HG03457 (cell line): ENCODE measurements around the gene DLL1.

ENCODE experiments used
- ATAC-seq: cut with Tn5 transposase; IDR thresholded peaks from one replicate; pipeline ENCODE4 v1.9.1; 2021; ENCODE audit warnings: moderate number of reproducible peaks; ENCODE audit not compliant: unreplicated experiment

DLL1 gene

DNA sequence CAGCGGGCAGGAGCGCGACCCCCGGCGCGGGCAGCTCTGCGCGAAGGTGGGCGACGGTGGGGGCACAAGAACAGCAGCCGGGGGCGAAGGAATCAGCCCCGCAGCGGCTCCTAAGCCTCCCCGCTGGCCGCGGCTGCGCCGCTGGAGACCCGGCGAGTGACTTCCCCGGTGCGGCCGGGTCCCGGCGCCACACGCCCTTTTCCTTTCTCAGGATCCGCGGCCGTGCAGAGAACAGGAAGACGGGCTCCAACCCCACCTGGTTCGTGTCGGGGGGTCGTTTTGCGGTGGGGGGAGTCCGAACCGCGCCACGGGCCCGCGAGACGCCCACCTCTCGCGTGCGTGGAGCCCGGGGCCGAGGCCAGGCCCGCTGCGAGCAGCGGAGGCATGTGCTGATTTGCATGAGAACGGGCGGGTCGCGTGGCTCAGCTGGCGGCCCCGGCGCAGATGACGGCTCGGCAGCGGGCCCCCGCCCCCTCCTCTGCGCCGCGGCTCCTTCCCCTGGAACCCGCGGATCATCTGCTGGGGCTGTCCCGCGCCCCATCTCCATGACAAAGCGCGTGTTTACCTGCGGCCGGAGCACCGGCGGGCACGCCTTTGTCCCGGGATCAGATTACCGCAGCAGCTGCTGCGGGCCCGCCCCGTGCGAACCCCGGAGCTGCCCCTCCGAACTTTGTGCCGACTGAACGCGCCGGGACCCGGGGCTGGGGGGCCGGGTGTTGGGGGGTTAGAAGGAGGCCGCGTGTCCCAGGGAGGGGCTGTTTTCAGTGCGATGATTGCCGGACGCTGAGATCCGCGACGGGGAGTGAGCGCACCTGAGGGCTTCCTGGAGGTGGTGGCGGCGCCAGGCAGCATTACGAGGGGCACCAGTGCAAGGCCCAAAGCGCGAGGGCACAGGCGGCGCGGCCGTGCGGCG is 4.9 kb upstream of the DLL1 start:
- no peak for ATAC-seq

DNA sequence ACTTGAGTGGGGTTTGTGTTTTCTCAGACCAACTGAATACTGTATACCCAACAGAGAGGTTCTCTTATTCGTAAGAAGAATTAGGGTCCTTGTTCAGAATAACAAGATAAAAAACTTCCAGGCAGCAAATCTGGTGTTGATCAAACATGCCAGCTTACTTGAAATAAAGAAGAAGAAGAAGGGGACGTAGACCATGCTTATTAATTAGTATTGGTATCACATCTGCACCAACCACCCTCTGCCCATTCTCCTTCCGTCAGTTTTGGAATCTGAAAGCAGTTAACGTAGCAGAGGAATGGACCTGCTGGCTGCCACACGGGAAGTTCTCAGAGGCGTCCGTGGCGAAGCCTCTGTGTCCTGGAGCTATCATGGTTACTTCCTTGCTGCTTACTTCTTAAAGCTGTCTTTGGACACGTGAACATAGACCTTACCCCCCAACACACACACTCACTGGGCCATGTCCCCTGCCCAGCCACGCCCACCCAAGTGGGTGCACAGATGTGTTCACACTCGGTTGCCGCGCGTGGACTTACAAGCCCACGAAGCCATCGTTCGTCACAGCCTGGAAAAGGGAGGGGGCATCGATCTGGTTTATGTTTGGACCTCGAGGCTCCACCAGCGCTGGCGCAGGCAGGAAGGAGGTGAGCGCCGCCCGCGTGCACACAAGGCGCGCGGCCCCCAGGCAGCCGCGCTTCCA is 4.1 kb upstream of the DLL1 start:
- ATAC-seq: no peak

DNA sequence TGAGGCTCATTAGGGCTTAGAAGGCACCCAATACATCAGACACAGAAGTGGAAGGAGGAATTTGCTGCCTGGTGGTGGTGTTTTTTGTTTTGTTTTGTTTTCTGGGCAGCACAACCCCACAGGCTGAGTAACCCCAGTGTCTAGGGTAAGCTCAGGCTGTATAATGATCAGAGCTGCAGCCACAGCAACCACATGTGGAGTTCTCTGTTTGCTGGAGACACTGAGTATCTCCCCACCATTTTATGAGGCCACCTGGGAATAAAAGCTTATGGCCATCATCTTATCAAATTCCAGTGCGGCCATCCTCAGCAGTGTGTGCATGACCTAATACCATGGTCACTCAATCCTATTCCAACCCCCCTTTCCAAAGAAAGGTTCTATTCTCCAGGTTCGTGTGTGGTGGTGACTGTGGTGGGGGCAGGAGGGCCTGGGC is 3.4 kb upstream of the DLL1 start:
- ATAC-seq: no peak

DNA sequence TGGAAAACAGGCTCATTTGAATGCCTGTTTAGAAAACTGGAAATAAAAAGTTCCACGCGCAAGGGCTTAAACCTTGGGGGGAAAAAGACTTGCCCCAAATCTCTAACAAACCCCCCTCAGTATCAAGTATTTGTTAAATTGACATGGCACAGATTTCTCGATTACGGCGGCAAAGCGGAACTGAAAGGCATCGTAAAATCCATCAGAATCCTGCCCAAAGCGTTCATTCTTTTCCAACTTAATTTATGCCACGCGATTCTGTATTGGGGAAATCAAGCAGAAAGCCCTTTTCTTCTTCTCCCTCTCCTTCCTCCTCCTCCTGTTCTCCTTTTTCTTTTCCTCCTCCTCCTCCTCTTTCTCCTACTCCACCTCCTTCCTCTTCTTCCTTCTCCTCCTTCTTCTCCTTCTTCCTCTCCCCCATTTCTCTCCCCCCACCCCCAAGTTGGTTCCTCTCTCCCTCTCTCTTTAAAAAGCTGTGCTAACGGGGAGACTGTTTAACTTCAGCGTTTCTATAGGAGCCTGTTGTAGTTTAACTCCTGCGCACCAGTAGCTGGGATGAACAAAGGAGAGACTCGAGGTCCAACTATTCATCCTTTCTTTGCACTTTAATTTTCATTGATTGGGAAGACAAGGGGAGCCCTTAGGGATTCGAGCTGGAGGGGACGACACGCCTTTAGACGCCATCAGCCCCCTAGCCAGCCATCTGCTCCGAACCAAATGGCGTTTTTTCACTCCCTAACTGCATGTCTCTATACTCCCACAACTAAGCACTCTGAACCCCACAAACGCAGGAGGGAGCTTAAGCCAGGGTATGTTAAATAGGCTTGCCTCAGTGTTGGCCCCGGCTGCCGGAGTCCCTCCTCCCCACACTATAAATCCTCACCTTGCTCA is 2.7 kb upstream of the DLL1 start:
- no peak for ATAC-seq

DNA sequence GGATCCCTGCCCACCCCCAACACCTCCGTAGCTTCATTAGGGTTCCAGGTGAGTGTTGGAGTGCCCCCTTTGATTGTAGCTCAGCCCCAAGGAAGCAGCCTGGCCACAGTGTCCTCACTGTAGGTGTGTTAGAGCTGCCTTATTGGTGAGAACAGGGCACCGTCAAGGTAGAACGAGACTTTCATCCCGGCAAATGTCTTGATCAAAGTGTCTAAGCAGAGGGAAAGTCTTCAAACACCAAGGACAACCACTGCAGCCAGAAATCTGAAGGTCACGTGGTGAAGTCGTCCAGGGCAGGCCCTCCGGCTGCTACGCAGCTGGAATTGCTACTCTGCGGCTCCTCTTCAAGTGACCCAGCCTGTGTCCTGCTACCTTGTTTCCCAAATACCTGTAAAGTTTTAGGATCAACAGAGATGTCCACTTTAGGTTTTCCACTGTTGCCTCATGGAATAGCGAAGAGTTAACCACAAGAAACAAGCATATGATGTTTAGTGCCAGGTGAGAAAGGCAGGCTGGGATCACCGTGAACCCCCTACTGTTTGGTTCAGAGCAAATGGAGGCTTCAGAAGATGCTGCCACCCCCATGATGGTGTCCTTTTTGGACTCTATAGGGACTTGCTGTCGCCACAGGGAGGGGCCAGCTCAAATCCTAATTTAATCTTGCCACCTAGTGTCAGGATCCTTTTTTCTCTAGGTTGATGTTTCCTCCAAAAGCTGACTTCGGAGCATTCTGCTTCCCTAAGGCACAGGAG is 1.7 kb upstream of the DLL1 start:
- no peak for ATAC-seq

DNA sequence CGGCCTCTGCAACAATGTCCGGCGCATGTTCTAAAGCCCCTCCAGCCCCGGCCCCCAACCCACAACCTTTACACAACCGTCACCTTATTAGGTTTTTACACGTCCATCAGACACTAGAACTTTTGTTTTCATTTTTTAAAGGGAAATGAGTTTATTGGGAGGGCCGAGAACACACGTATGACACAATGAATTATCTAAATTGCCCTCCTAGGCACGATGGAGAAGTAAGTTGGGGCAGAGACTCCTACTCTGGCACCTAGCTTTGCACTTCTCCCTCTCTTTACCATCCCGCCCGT is 1.2 kb upstream of the DLL1 start:
- no peak for ATAC-seq

DNA sequence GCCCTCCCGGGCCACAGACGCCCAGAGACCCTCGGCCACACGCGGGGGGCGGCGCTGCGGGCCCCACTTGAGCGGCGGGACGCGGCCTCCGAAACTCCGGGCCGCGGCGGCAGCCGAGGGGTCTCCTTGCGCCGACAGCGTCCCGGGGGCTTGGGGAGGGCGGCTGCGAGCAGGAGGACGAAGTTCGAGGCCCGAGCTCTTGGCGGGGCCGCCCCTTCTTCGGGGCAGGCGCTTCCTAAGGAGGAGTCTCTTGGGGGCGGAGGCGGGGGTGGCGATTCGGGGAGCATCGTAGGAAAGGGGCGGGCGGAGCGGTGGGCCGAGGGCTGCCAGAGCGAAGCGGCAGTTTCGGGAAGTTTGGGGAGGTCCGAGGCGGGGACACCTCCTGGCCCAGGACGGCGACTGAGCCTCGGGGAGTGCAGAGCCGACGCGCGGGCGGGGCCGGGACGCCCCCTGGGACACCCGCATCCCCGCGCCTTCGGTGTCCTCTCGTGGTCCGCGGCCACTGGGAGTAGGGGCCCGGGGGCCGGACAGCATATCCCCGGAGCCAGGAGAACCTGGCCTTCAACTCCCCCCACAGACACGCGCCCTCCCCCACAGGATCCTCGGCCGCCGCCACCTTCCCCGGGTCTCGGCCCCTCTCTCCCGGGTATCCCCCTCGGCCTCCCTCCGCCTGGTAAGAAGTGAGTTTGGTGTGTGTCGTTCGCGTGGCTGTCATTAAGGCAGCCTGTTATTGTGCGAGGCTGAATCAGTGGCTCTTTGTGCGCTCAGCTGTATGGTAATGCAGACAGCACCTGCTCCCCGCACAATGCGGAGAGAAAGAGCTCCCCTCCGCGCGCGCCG is 613 bp upstream of the DLL1 start:
- ATAC-seq: no peak

DNA sequence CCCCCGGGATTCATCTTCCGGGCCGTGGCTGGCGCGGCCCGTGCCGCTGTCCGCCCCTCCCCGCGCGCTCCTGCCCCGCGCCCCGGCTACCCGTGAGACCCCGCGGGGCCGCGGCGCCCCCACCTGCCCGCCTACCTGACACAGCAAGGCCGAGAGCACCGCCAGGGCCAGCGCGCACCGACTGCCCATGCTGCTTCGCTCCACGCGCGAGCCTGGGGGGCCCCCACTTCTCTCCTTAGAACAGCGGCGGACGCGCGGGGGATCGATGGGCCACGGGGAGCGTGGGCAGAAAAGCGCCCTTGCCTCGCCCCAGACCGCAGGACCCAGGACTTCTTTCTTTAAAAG is 955 bp downstream of the DLL1 start:
- ATAC-seq: no peak

DNA sequence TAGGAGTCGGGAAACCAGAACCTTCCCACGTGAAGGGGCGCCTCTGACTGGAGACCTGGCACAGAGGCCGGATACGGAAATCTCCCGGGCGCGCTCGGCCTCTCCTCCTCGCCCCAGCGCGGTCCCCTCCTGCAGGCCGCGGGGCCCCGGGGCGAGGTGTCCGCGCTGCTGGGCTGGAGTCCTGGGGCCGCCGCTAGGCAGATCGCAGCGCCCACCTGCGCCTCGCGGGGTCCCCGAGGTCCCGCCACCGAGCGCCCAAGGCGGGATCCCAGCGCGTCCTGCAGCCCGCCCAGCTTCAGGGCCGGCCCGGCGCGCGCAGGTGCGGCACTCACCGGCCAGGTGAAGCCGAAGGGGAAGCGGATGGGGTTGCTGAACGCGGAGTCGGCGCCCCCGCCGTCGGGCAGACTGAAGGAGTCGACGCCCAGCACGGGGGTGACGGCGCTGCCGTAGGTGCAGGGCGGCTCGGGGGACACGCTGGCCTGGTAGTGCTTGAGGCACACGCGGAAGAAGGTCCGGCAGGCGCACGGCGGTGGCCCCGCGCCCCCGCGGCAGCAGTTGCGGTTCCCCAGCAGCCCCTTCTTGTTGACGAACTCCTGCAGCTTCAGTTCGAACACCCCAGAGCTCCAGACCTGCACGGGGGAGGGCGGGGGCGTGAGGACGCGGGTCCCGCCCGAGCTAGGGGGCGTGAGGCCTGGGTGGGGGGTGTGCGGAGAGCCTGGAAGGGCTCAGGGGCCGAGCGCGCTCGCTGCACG is 1.5 kb downstream of the DLL1 start:
- no peak for ATAC-seq

DNA sequence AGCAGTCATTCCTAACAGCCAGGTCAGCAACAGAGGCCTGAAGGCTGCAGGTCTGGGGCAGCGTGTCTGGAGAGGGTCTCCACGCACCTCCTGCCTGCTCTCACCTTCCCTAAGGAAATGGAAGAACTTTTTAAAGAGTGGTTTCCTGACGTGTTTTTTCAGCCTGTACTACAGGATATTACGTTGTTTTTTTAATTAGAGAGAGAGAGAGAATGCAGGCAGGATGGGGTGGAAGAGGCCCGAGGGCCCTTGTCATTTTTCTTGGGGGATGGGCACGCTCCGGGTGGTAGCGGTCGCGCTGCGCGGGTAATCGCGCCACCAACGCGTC is 2.1 kb downstream of the DLL1 start:
- no peak for ATAC-seq

DNA sequence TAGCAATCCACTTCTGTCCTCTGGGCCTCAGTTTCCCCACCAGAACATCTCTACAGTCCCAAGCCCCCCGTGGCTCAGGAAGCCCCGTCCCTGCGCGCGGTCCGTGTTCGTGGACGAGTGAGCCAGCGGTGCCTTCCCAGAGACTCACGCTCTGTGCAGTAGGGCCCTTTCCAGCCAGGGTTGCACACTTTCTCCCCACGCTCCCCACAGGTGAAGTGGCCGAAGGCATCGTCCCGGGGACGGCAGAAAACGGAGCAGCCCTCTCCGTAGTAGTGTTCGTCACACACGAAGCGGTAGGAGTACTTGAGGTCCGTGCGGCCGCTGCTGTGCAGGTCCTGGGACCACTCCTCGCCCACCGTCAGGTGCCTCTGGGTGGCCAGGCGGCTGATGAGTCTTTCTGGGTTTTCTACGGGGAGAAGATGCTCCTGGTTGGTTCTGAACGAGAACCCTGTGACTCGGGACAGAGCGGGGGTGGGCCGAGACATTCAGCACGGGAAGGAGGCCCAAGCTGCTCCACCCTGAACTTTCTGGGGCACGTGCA is 2.7 kb downstream of the DLL1 start:
- ATAC-seq: no peak

DNA sequence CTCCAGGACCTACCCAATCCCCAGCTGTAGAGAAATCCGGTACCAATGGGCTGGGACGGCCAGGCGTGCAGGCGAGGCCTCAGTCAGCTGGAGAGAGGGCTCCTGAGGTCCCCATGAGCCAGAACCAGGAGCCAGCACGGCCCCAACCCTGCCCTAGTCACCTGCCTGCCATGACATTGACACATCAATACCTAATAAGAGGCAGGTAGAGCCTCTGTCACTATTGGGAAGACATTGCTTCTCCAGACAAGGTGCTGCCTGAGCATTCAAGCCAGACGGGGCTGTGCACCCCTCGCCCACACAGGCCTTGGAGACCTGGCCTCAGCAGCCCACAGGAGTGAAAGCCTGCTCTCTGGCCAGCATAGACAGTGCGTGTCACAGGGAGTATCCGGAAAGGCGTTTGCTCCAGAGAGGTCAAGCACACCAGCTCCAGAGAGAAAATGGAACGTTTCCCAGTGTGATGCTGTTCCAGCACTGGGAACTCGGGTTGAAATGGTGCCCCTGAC is 3.5 kb downstream of the DLL1 start:
- ATAC-seq: no peak

DNA sequence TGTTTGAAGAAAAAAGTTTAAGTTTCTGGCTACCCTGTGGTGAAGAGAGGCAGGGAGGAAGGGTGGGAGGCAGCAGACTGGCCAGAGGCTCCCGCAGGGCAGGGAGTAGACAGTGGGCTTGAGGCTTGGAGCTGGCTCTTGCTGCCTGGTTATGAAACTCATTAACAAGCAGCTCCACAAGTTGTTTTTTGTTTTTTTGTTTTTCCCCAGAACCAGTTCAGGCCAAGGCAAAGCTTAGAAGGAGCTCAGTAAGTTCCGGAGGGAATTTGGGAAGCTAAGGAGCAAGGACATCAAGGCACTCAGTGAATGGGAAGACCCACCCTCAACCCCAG is 4.0 kb downstream of the DLL1 start:
- no peak for ATAC-seq

DNA sequence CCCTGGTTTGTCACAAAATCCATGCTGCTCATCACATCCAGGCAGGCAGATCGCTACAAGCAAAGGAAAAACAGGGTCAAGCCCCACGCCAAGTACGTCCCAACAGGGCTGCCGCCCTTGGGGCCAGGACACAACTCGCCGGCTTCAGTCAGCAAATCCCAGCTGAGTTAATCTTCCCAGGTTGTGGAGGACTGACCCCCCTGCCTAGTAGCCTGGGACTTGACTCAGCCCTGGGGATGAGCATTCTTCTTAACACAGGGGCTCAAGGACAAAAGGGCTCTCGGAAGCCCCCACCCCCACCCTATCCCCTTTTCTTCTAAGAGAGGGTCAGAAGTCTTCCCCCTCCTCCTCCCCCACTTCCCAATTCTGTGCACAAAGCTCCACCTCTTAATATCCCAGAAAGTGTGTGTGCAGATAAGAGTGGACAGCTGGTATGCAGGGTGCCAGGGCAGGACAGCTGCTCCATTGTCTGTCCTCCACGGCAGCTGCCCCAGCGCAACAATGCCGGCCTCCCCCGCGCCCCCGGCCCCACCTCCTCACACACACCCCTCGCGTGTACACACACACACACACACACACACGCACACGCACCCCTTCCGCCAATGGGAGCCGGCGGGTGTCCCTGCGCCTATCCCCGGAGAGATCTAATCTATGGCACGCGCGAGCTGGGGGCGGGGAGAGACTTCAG is 4.5 kb downstream of the DLL1 start:
- no peak for ATAC-seq

DNA sequence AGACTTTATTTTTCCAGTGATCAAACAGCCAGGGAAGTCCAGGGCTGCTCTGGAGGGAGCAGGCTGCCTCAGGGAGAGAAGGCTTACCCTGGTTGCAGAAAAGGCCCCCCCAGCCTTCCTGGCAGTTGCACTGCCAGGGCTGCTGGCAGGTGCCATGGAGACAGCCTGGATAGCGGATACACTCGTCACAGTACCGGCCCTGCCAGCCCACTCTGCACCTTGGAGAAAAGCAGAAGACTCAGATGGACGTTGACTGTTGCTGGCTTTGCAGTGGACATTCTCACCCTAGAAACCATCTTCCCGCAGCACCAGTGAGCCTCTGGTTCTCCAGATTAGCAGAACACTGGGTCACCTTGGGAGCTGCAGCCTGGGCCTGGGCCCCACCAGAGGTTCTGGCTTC is 5.4 kb downstream of the DLL1 start:
- no peak for ATAC-seq

DNA sequence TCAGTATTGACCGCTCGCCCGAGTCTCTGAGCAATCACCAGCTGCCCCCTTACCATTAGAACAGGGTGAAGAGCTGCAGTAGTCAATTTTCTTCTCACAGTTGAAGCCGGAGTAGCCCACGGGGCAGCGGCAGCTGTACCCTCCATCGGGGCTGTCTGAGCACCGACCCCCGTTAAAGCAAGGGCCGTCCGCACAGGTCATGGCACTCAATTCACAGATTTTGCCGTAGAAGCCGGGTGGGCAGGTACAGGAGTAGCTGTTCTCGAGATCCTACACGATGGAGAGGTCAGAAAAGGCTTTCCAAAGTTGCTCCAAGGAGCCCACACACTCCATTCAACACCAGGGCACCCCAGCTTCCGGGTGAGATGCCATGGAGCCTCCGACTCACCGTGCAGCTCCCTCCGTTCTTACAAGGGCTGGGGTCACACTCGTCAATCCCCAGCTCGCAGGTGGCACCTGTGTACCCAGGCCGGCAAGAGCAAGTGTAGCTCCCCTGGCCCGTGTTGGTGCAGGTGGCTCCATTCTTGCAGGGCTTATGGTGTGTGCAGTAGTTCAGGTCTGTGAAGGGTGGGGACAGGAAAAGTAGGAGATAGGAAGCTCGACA is 5.9 kb downstream of the DLL1 start:
- no peak for ATAC-seq

DNA sequence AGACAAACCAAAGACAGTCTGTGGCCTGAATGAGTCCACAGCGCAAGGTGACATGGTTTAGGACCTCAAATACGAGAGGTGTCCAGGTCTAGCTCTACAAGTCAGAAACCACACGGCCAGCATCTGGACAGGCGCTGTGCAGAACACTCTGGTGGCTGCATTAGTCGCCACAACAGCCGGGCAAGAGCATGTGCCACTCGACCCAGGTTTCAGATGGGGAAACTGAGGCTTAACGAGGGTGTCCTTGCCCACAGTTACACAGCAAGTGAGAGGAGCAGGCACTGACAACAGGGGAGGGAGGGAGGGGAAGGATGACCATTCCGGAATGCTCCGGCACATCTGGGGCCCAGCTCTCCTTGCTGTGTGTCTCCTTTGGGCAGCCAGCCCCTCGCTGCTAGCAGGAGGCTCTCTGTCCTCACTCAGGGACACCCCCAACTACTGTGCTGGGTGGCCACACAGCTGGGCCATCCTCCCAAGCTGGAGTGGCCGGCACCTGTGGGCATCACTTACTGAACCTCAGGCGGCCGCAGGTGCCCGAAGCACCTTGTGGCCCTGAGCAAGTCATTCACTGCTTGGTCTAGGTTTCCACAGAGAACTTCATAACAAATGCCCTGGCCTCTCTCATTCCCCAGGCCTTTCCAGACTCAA is 6.6 kb downstream of the DLL1 start:
- ATAC-seq: no peak
